Activated naive CD8-positive, alpha-beta T cell treated with anti-CD3 and anti-CD28 coated beads, Interleukin-2, amount 50 U/mL, for 16 hours (primary cell): Measurements from ENCODE around the gene PTCH1.
A peak's percentile ranks its signal among the peaks of the same experiment; 100 is the strongest.

ENCODE experiments used
- DNase-seq: peaks from one replicate; pipeline ENCODE4 v3.0.0-alpha.2; 2020; ENCODE audit warnings: low read depth, low spot score

PTCH1 gene

DNA sequence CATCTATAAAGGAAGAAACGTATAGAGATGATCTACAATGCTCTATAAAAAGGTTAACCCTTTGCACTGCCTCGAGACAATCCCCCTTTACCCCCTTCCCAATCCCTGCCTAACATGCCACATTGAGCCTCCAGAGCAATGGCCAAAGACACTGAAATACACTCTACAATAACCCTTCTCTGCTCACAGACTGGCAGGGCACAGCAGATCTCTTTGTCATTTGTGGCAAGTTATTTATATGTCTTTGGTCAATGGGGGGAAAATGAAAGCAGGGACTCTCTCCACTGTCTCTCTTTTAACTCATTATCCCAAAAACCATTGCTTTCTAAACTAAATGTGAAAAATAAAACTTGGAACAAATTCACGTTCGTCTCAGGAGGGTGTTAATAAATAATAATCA, 51.7 kb downstream of the PTCH1 start:
- DNase-seq = no peak

- DNase-seq = no peak
Measured at GRCh38 chr9:95463148-95464060, 53.4 kb downstream of the PTCH1 start.

- DNase-seq = peak; percentile 41
Measured at GRCh38 chr9:95462249-95463147, 54.3 kb downstream of the PTCH1 start.

GRCh38 chr9:95461448-95462248, 55.1 kb downstream of the PTCH1 start:
- DNase-seq = no peak

- DNase-seq = no peak
Measured at GRCh38 chr9:95460518-95461164, 56.1 kb downstream of the PTCH1 start.

DNA sequence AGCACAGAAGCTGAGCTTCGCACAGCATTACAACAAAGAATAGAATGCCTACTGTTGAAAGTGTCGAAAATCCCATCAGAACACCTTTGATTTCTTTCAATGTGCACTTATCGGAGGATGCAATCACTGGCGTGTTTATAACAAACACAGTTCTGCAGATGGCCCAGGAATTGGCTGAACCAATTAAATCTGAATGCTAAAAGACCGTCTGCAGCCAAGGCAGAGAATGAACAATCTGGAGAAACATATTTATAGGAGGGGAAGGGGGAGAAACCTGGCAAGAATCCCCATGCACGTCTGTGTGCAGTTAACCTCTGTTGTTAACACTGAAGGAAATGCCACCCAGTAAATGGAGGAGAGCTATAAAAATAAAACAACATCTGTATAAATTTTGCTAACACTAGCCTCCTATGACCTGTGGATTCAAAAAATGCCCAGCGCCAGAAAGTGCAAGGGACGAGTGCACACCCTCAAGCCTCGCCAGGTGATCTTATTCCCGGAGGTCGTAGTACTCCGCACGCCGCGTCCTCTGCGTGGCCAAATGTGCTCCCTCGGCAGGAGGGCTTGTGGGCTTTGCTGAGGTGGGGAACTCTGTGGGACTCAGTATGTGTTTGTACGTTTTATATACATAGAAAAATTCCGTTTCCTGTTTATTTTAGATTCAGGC, 56.8 kb downstream of the PTCH1 start:
- no peak for DNase-seq

- no peak for DNase-seq
Measured at GRCh38 chr9:95459178-95459577, 57.6 kb downstream of the PTCH1 start.

- DNase-seq = no peak
Measured at GRCh38 chr9:95458666-95459065, 58.1 kb downstream of the PTCH1 start.

GRCh38 chr9:95457769-95458168, 59.0 kb downstream of the PTCH1 start:
- DNase-seq = no peak

GRCh38 chr9:95455714-95456113, 61.1 kb downstream of the PTCH1 start:
- DNase-seq = no peak

DNA sequence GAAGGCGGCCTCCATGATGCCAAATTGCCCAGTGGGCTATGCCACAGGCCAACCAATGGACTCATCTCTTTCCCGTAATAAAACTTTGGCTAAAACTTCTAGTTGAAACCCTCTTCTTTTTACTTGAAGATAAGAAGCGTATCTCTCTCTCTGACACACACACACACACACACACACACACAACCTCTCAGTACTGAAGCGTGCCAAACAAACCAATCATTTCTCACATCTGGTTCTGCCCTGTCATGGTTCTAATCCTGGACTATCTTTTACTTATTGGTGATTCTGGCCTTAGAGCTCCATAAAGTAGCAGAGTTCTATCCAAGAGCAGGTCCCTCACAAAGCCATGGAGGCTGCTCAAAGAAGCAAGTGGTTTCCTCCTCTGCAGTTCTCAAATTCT, 64.6 kb downstream of the PTCH1 start:
- no peak for DNase-seq

- DNase-seq = no peak
Measured at GRCh38 chr9:95451065-95451426, 65.7 kb downstream of the PTCH1 start.

- no peak for DNase-seq
Measured at GRCh38 chr9:95450171-95451064, 66.4 kb downstream of the PTCH1 start.

GRCh38 chr9:95449016-95449415, 67.8 kb downstream of the PTCH1 start:
- no peak for DNase-seq

- DNase-seq = no peak
Measured at GRCh38 chr9:95447660-95448420, 68.9 kb downstream of the PTCH1 start.

DNA sequence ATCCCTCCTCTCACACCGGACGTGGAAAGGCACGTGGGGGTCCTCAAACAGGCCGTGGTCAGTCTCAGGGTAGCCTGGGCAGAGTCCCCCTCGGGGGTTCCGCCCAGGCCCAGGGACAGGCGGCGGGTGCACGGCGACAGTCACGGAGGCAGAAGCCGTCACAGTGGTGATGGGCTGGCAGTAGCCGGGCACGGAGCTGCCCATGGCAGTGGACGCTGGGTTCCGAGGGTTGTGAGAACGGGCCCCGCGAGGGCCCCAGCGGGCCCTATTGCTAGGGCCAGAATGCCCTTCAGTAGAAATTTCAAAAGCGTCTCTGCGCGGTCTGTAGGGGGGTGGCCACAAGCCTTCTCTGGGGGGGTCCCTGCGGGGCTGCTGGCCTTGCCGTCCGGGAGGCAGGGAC, 69.8 kb downstream of the PTCH1 start:
- DNase-seq = no peak

GRCh38 chr9:95446259-95446658, 70.5 kb downstream of the PTCH1 start:
- no peak for DNase-seq

DNA sequence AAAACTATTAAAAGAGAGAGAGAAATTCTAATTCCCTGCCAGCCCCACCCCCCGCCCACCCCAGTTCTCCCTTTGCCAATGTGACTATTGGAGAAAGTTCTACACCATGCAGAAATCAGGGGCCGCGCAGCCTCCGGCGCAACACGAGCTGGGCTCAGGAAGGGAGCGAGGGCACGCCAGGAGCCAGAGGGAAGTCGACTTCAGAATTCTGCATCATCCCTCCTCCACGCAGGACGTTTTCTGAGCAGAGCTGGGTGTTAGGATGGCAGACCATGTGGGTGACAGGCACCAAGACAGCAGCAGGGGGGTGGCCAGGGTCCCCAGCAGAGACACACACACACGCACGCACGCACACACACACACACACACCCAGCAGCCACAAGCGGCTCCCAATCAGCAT, 72.6 kb downstream of the PTCH1 start:
- DNase-seq = no peak

GRCh38 chr9:95443301-95443700, 73.5 kb downstream of the PTCH1 start:
- no peak for DNase-seq
